Tibial nerve (tissue), 4 donors: Measurements from ENCODE around the gene ATF4. TPM values are rescaled to one million over a fixed set of nuclear protein-coding genes. Genes with fewer than 3 reads are reported as not detected.

Experiments
- DNase-seq, 2 donors: peaks; one replicate each; pipeline ENCODE4 v3.0.0-alpha.2; 2019; ENCODE audit warnings: low spot score in 2 of 2
- H3K27ac ChIP-seq, 4 donors: fragments of 200-600 bp; sonication (generic) in 3 of 4; one replicate each; pipeline ENCODE4 v1.5.1; 2017 to 2019; ENCODE audit warnings: mild to moderate bottlenecking in 1 of 4
- H3K27me3 ChIP-seq, 2 donors: fragments of 200-600 bp; sonication (generic) in 1 of 2; one replicate each; pipeline versions ENCODE4 v1.5.1 to v1.6.0; 2017 to 2019
- H3K36me3 ChIP-seq, 3 donors: fragments of 200-600 bp; sonication (generic); one replicate each; pipeline ENCODE4 v1.5.1; 2018 to 2019
- H3K4me1 ChIP-seq, 4 donors: fragments of 200-600 bp; sonication (generic) in 3 of 4; one replicate each; pipeline ENCODE4 v1.5.1; 2017 to 2019
- H3K4me3 ChIP-seq, 4 donors: fragments of 200-600 bp; sonication (generic) in 3 of 4; one replicate each; pipeline ENCODE4 v1.5.1; 2017 to 2019; ENCODE audit warnings: mild to moderate bottlenecking in 1 of 4, moderate library complexity in 1 of 4
- H3K9me3 ChIP-seq, 4 donors: fragments of 200-600 bp; sonication (generic) in 3 of 4; one replicate each; pipeline ENCODE4 v1.5.1; 2017 to 2019
- EP300 ChIP-seq, 2 donors: sonication (generic); formaldehyde crosslinking; IDR thresholded peaks; one replicate each; pipeline ENCODE4 v1.6.1; 2017; ENCODE audit warnings: antibody characterized with exemption in 2 of 2, mild to moderate bottlenecking in 1 of 2
- POLR2A ChIP-seq, 2 donors: fragments of 450-650 bp; IDR thresholded peaks; one replicate each; pipeline ENCODE4 v1.6.1; 2017; ENCODE audit warnings: antibody characterized with exemption in 2 of 2, mild to moderate bottlenecking in 2 of 2, moderate library complexity in 2 of 2
- WGBS, 2 donors: methylation state at CpG; one replicate each; pipeline ENCODE4 v1.1.5; 2018; 5-methylcytosine and 5-hydroxymethylcytosine counted together
- total RNA-seq, 4 donors: library from RNA; depleted of rRNA; stranded (reverse); fragments of >200 nt; gene quantifications; one replicate each; pipeline ENCODE4 v1.1.0, GENCODE V29; 2016
- TF ChIP-seq, protein P1 (sequence below), 5 experiments: fragments of 200-600 bp in 3 of 5; fragments of 450-650 bp in 2 of 5; sonication (generic) in 3 of 5; IDR thresholded peaks; one replicate each; pipeline ENCODE4 v1.5.1; 2016 to 2019; ENCODE audit warnings: antibody characterized with exemption in 5 of 5, mild to moderate bottlenecking in 3 of 5, moderate library complexity in 2 of 5

Gene ATF4
- total RNA-seq, 4 donors from 2014 or later: 347 to 405 (median 390) TPM

DNA sequence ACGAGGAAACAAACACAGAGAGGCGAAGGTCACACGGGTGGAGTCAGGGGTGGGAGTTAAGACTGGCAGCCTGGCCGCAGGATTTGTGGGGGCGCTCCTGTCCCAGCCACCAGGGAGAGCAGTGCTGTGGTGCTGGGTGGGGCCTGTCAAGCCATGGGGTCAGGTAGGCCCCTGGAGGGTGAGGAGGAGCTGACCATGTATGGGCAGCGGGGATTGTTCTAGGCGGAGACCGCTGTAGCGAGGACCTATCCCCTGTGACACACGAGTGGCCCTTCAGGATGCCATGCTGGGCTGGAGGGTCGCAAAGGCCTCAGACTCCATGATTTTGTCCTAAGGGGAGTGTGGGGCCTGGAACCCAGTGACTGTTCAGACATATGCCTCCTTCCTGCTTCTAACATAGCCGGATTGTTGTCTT is 13.7 kb downstream of the ATF4 start:
- Histone ChIP-seq H3K36me3 (peaks cover 0 to 8% (median 0%) of the 10 kb centered on the region in 3 donors), H3K4me3 (no peak overlapping the region), H3K9me3 (no peaks in the 10 kb centered on the region), H3K4me1 (peaks cover 0 to 52% (median 32%) of the 10 kb centered on the region in 4 donors), H3K27me3 (no peaks in the 10 kb centered on the region), H3K27ac (peak overlapping the region; percentile 55 to 96 (median 74))
- no peak for DNase-seq
- WGBS, 2 donors: 71 to 75% methylated on average over 12 of the region's 12 CpGs
- TF ChIP-seq POLR2A (IDR thresholded peaks at IDR 0.05) (no peak), EP300 (IDR thresholded peaks at IDR 0.05) (no peak)
- TF ChIP-seq, protein P1, sequence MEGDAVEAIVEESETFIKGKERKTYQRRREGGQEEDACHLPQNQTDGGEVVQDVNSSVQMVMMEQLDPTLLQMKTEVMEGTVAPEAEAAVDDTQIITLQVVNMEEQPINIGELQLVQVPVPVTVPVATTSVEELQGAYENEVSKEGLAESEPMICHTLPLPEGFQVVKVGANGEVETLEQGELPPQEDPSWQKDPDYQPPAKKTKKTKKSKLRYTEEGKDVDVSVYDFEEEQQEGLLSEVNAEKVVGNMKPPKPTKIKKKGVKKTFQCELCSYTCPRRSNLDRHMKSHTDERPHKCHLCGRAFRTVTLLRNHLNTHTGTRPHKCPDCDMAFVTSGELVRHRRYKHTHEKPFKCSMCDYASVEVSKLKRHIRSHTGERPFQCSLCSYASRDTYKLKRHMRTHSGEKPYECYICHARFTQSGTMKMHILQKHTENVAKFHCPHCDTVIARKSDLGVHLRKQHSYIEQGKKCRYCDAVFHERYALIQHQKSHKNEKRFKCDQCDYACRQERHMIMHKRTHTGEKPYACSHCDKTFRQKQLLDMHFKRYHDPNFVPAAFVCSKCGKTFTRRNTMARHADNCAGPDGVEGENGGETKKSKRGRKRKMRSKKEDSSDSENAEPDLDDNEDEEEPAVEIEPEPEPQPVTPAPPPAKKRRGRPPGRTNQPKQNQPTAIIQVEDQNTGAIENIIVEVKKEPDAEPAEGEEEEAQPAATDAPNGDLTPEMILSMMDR (IDR thresholded peaks at IDR 0.05): no peak

DNA sequence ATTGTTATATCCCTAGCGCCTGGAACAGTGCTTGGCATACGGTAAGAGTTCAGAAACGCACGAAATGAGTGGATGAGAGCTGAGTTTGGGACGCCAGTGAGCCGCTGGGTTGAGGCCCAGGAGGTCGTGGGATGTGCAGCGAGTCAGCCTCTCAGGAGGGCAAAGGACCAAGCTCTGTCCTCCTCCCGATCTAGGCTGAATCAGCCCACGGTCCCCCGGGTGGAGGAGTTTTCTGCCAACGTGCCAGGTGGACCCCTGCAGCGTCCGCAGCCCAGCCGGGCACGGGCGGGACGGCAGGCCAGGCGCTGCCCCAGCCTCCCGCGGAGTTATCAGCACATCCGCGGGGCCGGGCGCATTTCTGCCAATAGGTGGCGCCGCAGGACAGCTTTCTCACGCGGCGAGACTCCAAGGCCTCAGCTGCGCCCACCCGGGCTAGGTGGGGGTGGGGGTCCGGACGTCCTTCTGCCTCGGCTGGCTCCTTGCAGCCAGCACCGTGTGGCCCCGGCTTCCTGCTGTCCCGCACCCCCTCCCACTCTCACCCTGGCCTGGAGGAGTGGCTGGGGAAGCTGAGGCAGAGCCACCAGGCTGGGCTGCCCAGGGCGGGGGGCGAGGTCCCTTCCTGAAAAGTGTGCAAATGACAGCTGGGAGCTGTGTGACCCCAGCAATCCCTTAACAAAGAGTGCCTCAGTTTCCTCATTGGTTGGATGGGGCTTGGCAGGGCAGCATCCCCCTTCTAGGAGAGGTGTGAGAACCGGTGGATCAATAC is 14.4 kb downstream of the ATF4 start:
- H3K27me3 ChIP-seq: no peaks in the 10 kb centered on the region
- H3K4me3 ChIP-seq: peak overlapping the region in 3 of 4 donors; percentile 8 to 14 (median 8)
- 10 to 14% methylated on average over 22 to 31 of the region's 41 CpGs for WGBS, 2 donors
- peak; percentile 83 to 91 for DNase-seq
- peak in 1 of 2 donors; percentile 25 for TF ChIP-seq EP300 (IDR thresholded peaks at IDR 0.05)
- no peak for TF ChIP-seq POLR2A (IDR thresholded peaks at IDR 0.05)
- TF ChIP-seq, protein P1 (IDR thresholded peaks at IDR 0.05): peak; percentile 93 to 99 (median 99)
- H3K36me3 ChIP-seq: peaks cover 0 to 7% (median 0%) of the 10 kb centered on the region in 3 donors
- H3K4me1 ChIP-seq: peaks cover 0 to 45% (median 25%) of the 10 kb centered on the region in 4 donors
- peak overlapping the region; percentile 55 to 96 (median 74) for H3K27ac ChIP-seq
- H3K9me3 ChIP-seq: no peaks in the 10 kb centered on the region

DNA sequence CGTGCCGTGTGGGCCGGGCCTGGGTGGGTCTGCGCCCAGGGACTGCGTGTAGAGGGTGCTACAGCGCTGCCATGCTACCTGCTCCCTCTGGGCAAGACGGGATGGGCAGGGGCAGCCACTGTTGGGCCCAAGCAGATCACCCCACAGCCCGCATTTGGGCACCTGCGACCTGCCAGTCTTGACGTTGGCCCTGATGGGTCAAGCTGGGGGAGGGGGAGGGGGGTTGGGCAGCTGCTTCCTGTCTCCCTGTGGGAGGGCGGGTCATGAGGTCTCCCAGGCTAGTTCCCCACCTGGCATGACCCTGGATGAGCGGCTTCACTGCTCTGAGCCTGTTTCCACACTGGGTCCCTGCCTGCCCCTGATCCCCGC is 15.0 kb downstream of the ATF4 start:
- no peaks in the 10 kb centered on the region for H3K9me3 ChIP-seq
- DNase-seq: no peak
- WGBS, 2 donors: 46 to 64% methylated on average over 8 to 11 of the region's 13 CpGs
- TF ChIP-seq POLR2A (IDR thresholded peaks at IDR 0.05): no peak
- TF ChIP-seq, protein P1 (IDR thresholded peaks at IDR 0.05): no peak
- no peak for TF ChIP-seq EP300 (IDR thresholded peaks at IDR 0.05)
- H3K4me3 ChIP-seq: no peak overlapping the region
- peak overlapping the region in 2 of 4 donors; percentile 62 to 96 for H3K27ac ChIP-seq
- peaks cover 0 to under 1% (median 0%) of the 10 kb centered on the region in 3 donors for H3K36me3 ChIP-seq
- no peaks in the 10 kb centered on the region for H3K27me3 ChIP-seq
- H3K4me1 ChIP-seq: peaks cover 0 to 40% (median 19%) of the 10 kb centered on the region in 4 donors

DNA sequence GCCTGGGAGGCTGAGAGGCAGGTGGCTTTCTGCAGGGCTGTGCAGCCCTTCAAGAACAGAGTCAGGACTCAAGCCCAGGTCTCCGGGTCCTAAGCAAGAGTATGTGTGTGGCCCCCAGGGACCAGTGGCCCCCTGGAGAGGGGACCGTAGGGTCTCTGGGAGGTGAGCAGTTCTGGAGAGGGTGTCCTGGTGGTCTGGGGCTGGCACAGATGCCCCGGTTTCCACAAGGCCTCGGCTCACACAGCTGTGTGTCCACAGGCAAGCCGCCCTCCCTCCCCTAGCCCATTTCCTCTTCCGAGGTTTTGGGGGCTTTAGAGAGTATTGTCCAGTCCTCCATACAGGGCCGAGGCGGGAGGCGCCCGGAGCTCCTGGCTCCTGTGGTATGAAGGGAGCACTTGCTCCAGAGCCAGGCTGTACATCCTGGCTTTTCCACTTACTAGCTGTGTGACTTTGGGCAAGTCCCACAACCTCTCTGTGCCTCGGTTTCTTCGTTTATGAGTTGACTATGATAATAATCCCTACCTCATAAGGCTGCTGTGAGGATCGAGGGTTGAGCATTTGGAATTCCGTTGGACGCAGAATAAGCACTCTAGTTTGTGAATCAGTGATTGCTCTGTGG is 15.6 kb downstream of the ATF4 start:
- 80 to 81% methylated on average over 13 to 15 of the region's 15 CpGs for WGBS, 2 donors
- Histone ChIP-seq H3K27me3 (no peaks in the 10 kb centered on the region), H3K9me3 (no peaks in the 10 kb centered on the region), H3K27ac (no peak overlapping the region), H3K36me3 (no peaks in the 10 kb centered on the region), H3K4me3 (no peak overlapping the region), H3K4me1 (peaks cover 0 to 34% (median 14%) of the 10 kb centered on the region in 4 donors)
- TF ChIP-seq POLR2A (IDR thresholded peaks at IDR 0.05): no peak
- TF ChIP-seq EP300 (IDR thresholded peaks at IDR 0.05): no peak
- TF ChIP-seq, protein P1 (IDR thresholded peaks at IDR 0.05): no peak
- no peak for DNase-seq

DNA sequence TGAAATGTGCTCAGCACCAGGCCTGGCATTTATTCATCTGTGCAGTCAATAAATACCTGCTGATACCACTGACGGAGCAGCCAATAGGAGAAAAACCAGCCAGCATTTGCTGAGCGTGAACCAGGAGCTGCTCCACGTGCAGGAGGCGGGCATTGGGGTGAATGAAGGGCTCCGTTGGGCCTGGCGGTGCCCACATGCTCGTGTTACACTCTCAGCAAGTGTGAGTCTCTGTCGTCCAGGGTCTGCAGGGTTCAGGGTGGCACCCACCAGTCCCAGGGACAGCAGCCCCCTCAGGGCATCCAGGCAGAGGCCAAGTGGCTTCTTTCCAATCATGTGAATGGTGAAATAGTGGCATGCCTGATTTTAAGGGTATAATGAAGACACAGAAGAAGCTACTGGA is 16.3 kb downstream of the ATF4 start:
- no peaks in the 10 kb centered on the region for H3K27me3 ChIP-seq
- H3K4me3 ChIP-seq: no peak overlapping the region
- no peaks in the 10 kb centered on the region for H3K9me3 ChIP-seq
- TF ChIP-seq EP300 (IDR thresholded peaks at IDR 0.05) (no peak), POLR2A (IDR thresholded peaks at IDR 0.05) (no peak)
- TF ChIP-seq, protein P1 (IDR thresholded peaks at IDR 0.05): no peak
- no peak for DNase-seq
- WGBS, 2 donors: 54 to 66% methylated on average over 8 of the region's 8 CpGs
- H3K36me3 ChIP-seq: no peaks in the 10 kb centered on the region
- H3K4me1 ChIP-seq: peaks cover 0 to 26% (median 6%) of the 10 kb centered on the region in 4 donors
- H3K27ac ChIP-seq: no peak overlapping the region
